Islet of Langerhans (tissue), 1 donor: ENCODE measurements around the gene ANKS6.

Experiments used
- FAIRE-seq: peaks from one replicate; lab custom pipeline; 2011; peaks lifted over from hg19 to GRCh38; lab: Jason Lieb, UNC

The ANKS6 gene

DNA sequence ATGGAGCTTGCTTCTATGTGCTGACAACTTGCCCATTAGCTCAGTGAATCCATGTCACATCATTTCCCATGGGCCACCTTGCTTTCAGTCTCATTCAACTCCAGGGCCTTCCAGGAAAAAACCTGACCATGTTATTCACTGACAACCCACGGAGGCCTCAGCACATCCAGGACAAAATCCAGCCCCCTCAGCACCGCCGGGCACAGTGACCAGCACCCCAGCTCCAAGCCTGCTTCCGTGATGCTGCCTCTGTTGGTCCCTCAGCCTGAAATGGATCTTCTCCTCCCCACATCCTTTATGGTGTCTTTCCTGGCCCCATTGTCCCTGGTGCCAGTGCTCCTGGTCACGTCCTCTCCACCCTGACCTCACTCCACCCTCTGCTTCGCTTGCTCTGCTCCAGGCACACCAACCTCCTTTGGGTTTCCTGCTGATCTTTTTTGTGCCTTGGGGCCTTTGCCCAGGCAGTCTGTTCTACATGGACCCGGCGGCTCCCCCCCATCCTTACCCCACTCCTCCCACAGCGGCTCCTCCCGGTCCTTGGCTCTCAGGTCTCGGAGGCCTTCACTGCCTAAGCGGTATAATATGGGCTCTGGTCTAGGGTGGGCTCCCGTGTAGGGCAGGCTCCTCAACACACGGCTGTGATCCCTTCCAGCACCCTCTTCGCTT, 25.0 kb downstream of the ANKS6 start:
- no peak for FAIRE-seq

DNA sequence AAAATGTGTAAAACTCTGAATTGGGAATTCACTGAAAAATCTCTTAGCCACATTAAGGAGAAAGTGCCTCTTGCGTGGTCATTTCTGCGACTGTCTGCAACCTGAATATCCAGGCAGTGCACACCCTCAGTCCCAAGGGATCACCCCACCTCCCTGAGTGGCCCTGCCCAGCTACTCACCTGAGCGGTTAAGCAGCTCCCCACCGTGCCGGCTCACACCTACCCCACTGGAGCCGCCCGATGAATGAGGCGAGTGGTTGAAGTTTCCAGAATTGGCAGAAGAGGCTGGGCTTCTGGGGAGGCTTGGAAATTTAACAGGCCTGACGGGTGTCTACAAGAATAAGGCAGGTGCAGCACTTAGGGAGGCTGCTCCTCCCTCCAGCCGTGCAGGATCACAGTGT, 25.6 kb downstream of the ANKS6 start:
- FAIRE-seq = no peak

DNA sequence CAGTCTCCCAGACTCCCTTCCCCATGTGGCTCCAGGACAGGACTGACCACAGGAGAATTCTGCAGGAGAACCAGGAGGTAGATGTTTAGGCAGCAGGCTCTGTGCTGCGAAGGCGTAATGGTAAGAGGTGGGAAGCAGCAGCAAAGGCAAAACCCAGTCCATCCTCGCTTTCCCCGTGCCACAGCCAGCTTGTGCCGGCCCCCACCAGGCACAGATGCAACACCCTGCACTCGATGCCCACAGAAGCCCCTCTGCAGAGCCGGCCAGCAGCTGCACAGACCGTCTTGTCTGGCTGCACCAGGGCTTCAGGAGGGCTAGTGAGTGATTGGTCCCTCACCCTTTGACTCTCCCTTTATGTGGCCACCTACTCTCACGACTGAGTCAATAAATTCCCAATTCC, 28.0 kb downstream of the ANKS6 start:
- no peak for FAIRE-seq

DNA sequence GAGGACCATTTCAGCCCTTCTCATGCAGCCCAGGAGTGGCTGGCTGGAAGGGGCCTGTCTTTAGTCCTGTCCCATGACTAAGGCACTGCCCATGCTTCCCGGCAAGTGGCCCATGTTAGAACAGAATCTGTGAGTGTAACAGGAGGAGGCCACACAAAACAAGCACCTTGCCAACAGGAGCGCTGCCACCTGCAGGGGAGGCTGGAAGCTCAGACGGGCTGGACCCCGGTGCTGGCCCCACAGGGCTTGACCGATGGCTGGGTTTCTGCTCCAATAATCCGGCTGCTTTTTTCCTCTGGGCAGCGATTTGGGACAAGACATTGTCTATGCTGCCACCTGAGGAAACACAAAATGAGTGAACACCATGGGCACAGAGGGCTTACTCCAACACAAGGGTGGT, 28.4 kb downstream of the ANKS6 start:
- no peak for FAIRE-seq

DNA sequence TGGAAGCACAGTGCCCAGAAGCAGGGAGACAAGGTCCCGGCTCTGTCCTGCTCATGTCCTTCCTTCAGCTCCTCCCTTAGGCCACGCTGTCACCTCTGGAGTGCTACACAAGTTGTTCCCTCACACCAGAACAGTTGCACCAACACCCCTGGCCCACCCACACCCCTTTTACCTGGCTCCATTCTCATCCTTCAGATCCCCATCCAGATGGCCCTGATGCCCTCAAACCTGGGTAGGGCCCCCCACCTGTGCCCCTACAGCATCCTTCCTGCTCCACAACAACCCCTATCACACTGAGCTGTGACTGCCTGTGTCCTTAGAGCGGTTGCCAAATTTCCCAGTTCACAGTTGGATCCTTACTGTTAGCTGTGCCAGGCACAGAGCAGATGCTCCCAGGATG, 29.2 kb downstream of the ANKS6 start:
- FAIRE-seq = no peak

DNA sequence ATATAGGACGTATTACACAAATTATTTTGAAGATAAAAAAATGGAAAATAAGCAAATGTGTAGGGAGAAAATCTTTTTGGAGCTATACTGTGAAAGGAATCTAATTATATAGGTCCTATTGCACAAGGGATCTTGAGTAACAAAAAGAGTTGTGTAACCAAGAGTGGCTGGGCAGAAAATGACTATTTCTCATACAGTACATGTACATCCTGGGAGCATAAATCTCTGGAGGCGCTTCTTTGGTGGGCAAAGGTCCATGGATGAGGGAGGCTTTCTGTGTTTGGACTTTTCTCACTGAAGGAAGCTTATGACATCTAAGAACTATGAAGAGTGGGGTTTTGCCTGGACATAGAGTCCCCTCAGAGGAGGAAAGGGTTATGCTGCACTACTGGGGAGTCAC, 29.8 kb downstream of the ANKS6 start:
- FAIRE-seq = no peak

DNA sequence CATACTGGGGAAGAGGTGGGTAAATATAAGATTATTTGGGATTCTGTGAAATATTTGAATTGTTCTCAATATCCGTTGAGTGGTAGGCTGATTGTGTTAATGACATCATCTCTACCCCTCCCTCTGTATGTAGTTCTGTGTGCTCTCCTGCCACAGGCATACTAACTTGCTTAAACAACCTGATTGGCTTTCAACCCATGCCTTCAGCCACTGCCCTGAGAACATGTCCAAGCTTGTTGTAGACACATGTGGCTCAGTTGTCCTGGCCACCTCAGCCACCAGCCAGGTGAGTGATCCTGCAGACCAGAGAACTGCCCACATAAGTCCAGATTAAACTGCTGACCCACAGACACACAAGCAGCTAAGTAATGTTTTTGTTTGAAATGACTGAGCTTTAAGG, 31.1 kb downstream of the ANKS6 start:
- FAIRE-seq = no peak

DNA sequence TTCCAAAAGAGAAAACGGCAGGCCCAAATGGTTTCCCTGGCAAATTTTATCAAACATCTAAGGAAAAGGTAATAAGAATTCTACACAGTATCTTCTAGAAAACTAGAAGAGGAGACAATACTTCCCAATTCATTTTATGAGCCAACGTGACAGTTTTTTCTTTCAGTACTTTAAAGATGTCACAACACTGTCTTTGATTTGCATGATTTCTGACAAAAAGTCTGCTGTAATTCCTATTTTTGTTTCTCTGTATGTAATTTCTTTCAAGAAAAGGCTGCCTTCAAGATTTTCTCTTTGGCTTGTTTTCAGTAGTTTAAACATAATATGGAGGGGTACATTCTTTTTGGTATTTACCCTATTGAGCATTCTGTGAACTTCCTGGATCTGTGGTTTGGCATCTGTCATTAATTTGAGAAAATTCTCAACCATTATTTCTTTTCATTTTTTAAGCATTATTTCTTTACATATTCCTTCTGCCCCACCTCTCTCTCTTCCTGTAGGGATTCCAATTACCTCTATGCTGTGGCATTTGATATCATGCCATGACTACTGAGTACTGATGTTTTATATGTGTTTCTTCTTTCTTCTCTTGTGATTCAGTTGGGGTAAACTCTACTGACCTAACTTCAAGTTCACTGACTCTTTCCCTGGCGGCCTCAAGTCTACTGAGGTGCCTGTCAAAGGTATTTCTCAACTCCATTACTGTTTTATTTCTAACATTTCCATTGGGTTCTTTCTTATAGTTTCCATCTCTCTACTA, 32.2 kb downstream of the ANKS6 start:
- no peak for FAIRE-seq

DNA sequence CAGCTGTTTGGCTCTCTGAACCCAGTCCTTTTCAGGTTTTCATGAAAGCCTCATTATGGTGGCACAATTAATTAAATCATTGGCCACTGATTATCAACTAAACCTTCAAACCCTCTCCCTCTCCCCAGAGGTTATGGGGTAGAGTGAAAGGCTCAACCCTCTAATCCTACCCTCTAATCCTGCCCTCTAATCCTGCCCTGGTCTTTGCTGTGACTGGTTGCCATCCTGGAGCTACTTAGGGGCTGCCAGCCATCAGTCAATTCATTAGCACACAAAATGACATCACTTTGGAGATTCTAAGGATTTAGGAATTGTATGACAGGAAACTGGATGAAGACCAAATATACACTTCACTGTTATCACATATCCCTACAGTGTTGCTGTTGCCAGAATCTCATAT, 36.1 kb downstream of the ANKS6 start:
- no peak for FAIRE-seq

DNA sequence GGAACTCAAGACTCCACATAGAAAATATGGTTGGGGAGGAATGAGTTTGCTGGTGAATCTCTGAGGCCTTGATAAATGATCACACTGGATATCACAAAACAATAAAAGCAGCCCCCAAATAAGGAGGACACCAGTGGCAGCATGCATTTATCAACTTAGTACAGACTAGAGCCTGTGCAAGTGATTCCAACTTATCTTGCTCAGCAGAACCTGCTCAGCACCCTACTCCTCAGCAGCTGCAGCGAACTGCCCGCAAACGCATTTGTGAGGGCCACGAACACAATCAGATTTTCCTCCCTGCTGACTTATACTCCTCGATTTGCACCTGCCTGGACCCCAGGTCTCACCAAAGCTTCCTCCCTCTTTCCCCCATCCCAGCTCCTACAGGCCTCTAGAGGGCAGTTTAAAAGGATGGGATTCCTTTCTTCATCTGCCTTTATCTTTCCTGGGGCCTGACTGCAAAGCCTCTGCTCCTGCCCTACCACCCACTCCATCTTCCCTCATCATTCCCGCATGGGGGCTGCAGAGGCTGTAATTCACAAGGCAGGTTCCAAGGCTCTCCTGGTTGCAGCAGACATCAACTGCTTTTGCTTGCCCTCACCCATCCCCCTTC, 41.2 kb downstream of the ANKS6 start:
- no peak for FAIRE-seq

DNA sequence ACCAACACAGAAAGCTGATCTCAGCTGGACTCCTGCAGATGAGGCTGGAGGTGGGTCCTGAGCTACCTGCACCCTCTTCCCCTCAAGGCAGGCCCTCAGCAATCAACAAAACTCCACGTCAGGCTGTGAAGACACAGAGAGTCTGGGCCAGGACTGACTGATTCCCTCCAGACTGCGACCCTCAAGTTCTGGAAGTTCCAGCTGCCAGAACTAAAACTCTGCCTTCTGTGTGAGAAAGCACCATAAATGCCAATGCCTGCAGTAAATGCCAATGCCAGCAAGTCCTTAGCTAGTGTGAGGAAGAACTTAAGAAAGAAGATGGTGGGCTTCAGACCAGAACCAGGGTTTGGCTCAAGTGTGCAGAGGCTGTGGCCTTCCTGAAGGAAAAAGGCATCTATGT, 45.1 kb downstream of the ANKS6 start:
- no peak for FAIRE-seq

DNA sequence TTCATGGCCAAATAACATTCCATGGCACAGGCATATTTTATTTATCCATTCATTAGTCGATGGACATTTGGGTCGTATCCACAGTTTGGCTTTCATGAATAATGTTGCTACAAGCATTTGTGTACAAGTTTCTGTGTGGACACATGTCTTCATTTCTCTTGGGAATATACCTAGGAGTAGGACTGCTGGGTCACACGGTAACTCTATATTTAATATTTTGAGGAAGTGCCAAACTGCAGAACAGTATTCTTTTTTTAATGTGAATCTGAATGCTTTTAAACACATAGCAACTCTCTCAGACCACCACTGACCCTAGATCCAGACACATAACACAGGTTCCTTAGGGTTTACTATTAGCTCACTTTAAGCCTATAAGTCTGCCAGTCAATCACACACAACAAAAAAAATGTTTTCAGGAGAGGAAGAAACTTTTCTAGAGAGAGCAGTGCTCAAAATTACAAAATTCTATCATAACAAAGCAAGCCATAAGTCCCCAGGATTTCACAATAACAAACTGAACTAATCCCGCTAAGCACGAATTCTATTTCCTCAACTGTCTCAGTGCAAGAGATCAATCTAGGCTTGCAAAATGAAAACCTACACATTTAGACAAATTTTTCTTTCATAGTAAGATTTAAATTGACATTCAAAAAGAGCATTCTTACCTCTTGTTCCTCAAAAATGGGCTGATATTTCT, 45.8 kb downstream of the ANKS6 start:
- no peak for FAIRE-seq

DNA sequence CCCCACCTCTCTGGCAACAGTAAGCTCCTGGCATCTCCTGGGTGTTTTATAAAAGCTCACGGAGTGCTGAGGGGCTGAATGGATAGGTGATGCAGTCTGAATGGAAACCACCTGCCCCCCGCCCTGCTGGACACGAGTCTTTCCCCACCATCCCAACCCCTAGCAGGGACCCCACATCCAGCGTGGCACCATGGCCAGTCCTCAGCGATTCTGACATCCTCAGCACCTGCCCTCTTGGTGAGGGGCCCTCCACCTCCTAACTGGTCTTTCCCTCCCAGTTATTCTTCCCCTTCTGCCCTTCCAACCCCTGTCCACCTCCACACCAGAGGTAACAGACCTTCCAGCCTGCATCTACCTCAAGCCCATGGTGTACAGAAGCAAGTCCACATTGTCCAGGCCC, 48.9 kb downstream of the ANKS6 start:
- FAIRE-seq = no peak

DNA sequence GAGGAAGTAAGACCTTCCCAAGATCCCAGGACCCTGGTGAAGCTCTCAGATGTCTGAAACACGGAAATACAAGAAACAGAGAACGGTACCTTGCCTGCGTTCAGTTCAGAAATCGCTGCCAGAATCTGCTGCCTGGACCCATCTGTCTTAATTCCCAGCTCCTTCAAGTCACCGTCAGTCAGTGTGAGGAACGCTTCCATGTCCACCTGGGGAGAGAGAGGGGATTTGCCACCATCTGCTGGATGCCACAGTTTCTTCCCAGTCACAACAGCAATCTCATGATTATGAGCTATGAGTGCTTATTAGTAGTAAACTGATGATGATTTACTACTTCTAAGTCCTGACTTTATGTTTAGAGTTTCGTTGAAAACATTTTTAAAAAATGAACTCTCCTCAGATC, 50.9 kb downstream of the ANKS6 start:
- no peak for FAIRE-seq

DNA sequence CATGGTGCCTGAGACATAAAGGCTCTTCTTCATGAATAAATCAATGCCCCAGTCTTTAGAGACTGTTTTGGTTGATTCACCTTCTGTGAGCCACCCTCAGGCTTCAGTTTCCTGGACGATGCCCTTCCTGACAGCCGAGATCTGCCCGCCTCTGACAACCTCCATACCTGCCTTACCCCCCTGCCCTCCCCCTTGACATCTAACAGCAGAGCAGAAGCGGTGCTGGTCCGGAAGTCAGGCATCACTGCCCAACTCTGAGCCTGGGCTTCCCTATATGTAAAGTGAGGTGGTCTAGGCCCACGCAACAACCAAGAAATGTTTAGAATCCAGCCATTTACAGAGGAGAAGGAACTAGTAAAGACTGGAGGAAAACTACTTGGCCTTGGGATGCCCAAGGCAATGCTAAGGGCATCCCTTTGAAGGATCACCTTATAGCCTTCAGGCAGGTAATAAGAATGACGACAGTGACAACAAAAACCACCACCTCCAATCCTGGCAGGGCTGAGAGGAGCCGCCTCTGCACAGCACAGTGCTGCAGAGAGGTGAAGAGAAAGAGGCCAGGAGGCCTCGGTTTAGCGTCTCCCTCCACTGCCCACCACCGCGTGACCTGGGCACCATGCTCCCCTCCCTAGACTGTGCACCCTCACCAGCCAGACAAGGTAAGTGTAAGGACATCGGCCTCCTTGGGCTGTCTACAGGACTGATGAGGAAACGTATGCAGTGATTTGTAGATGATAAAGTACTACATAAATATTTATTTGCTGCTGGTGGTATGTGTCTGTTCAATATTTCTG, 52.3 kb downstream of the ANKS6 start:
- no peak for FAIRE-seq

DNA sequence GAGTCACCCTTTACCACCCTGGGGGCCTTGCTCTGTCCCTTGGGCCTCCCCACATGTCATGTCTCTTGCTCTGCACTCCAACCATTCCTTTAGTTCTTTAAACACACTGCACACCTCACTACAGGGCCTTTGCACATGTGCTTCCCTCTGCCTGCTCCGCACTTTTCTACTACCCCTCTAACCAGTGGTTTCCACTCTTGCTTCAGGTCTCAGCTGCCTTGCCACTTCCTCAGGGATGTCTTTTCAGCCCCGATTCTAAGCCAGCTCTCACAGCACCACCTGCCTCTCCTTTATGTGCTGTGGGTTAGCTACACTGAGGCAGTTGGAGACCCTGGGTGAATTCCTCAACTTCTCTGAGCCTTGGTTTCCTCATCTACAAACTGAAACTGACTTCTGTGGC, 53.0 kb downstream of the ANKS6 start:
- no peak for FAIRE-seq

DNA sequence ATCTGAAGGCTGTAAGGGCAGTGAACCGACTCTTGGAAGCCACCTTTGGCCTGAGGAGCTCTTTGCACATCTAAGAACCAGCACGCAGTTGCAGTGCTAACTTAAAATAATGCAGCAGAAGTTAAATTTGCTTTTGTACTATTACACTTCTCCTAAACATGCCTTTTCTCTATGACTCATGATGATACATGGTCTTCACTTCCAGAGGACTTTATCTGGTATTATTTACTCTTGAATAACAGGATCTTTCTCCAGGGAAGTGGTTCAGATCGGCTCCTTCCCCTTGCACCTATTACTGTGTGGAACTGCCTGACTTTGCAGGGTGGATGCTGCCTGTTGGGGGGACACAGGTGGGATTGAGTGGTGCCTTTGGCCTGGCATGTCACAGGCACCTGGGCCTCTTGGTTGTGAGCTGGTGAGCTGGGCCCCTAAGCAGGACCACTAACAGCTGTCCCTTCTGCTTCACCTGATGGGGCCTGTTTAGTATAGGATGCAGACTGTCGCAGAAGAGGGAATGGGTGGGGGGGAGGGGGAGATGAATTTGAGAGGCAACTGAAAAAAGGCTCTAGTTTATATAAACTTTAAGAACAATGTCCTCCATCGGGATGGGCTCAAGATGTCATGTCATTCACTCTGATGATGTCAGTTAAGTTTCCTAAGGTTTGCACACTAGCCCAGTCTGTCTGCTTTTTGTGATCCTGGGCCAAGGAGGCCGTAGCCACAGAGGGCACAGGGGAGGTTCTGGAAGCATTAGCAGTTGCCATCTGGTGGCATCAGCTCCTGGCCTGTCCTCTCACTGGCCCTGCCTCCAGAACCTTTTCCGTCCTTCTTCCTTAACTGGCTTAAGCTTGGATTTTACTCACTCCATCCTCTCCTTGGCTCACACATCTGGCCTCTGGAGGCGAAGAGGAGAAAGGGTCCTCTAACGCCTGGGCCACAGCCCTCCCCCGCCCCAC, 53.8 kb downstream of the ANKS6 start:
- FAIRE-seq = no peak

DNA sequence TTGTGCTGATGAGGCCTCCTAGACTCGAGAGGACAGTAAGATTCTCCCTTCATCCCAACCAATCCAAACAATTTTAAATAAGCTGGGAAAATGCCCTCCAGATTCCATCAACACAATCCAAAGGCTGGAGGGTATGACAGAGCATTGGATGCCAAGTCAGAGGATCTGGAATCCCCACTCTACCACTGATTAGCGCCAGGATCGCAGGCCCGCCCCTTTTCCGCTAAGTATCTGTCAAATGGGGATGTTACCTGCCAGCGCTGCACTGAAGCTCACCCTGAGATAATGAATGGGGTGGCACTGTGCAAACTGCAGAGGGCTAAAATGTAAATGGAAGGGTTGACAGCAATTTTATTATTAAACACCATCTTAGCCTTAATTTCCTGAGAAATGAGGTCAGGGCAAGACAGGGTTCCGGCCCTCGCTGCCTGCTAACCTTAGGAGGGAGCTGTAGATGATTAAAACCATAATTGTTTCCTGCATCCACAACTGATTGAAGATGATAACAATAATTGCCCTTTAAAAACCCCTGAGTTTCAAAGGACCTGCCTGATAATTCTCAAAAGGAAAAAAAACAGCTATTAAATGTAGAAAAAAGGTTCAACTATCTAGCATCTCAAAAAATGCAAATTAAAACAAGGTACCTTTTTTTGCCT, 56.0 kb downstream of the ANKS6 start:
- no peak for FAIRE-seq

DNA sequence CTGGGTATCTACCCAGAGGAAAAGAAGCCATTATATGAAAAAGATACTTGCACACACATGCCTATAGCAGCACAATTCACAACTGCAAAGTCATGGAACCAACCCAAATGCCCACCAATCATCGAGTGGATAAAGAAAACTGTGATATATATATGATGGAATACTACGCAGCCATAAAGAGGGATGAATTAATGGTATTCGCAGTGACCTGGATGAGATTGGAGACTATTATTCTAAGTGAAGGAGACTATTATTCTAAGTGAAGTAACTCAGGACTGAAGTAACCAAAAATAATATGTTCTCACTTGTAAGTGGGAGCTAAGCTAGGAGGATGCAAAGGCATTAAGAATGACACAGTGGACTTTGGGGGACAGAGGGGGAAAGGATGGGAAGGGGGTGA, 57.6 kb downstream of the ANKS6 start:
- no peak for FAIRE-seq

DNA sequence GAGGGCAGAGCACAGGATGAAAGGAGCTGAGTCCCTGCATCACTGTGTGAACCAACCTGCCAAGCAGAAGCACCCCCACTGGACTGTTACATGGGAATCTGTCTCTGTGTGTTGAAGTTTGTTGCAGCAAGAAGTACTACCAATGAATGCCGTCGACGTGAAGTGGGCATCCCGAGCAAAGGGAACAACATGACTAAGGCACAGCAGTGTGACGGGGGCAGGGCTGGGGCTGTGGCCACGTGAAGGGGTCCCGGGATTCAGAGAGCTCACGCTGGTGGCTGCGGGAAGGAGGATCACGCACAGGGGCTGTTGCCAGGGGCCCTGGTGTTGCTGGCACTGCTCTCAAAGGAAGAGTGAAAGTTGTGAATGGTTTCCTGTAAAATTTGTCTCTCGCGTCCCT, 60.1 kb downstream of the ANKS6 start:
- FAIRE-seq = no peak

DNA sequence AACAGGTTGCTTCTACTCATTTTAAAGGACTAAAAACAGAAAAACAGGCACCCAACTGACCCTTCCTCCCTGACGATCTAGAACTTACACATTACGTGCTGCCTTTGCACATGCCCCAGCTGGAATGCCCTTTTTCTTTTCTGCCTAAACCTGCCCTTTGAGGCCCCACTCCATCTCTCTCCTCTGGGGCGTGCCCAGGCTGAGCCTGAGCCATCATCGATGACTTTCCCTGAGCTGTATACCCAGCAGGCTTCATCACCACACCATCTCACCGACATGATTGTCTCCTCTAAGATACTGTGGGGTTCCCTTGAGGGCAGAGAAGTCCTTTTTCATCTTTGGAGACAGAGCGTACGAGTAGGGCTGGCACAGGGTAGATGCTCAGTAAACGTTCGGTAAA, 63.6 kb downstream of the ANKS6 start:
- FAIRE-seq = no peak
